SK-N-MC (cell line): ENCODE measurements around the gene PRTFDC1.

ENCODE experiments used
- DNase-seq: peaks from one replicate; pipeline ENCODE4 v3.0.0-alpha.2; 2011; ENCODE audit warnings: low read depth, low spot score
- H3K27ac ChIP-seq: fragments of 200-600 bp; sonication (generic); 2 replicates; pipeline ENCODE4 v1.5.1; 2016; ENCODE audit warnings: mixed run types
- H3K36me3 ChIP-seq: fragments of 200-600 bp; sonication (generic); 2 replicates; pipeline ENCODE4 v1.6.1; 2017; ENCODE audit warnings: antibody characterized with exemption, low read length, mixed read lengths; ENCODE audit not compliant: insufficient read depth
- H3K4me3 ChIP-seq: fragments of 200-600 bp; sonication (generic); 2 replicates; pipeline ENCODE4 v1.5.1; 2016
- H3K9ac ChIP-seq: fragments of 200-600 bp; sonication (generic); 2 replicates; pipeline ENCODE4 v1.8.0; 2017; ENCODE audit warnings: mixed run types, mixed read lengths; ENCODE audit not compliant: insufficient read length
- H3K9me3 ChIP-seq: fragments of 200-600 bp; sonication (generic); 2 replicates; pipeline ENCODE4 v1.6.1; 2017; ENCODE audit warnings: low read depth, mild to moderate bottlenecking, antibody characterized with exemption, low read length, moderate library complexity, mixed read lengths
- EZH2 ChIP-seq: fragments of 200-600 bp; sonication (generic); IDR thresholded peaks from one replicate; pipeline ENCODE4 v1.6.1; 2017; ENCODE audit warnings: antibody characterized with exemption
- FOXP2 ChIP-seq: optimal IDR thresholded peaks from 2 replicates; pipeline ENCODE3; 2011; ENCODE audit warnings: mild to moderate bottlenecking, moderate library complexity; ENCODE audit not compliant: insufficient read depth; ENCODE audit errors: extremely low read length, control extremely low read depth
- POLR2AphosphoS5 ChIP-seq: IDR thresholded peaks from 2 replicates; pipeline ENCODE4 v1.6.1; 2012; ENCODE audit warnings: mild to moderate bottlenecking, low read depth, low read length, borderline replicate concordance

Gene PRTFDC1

GRCh38 chr10:24917979-24918378 is 34.4 kb downstream of the PRTFDC1 start:
- no peak overlapping the region for H3K27ac ChIP-seq
- no peak for DNase-seq
- H3K9ac ChIP-seq: no peak overlapping the region
- TF ChIP-seq POLR2AphosphoS5 (no peak), EZH2 (no peak), FOXP2 (no peak)
- no peaks in the 10 kb centered on the region for H3K36me3 ChIP-seq
- no peaks in the 10 kb centered on the region for H3K9me3 ChIP-seq
- H3K4me3 ChIP-seq: no peak overlapping the region

GRCh38 chr10:24917493-24917892 is 34.9 kb downstream of the PRTFDC1 start:
- Histone ChIP-seq H3K9ac (no peak overlapping the region), H3K4me3 (no peak overlapping the region), H3K36me3 (no peaks in the 10 kb centered on the region), H3K9me3 (no peaks in the 10 kb centered on the region), H3K27ac (no peak overlapping the region)
- no peak for DNase-seq
- TF ChIP-seq FOXP2 (no peak), POLR2AphosphoS5 (no peak), EZH2 (no peak)

- Histone ChIP-seq H3K27ac (no peak overlapping the region), H3K9ac (no peak overlapping the region), H3K36me3 (no peaks in the 10 kb centered on the region), H3K9me3 (no peaks in the 10 kb centered on the region), H3K4me3 (no peak overlapping the region)
- no peak for DNase-seq
- no peak for TF ChIP-seq EZH2
- TF ChIP-seq FOXP2: no peak
- TF ChIP-seq POLR2AphosphoS5: no peak
Observed at GRCh38 chr10:24916365-24916764, 36.0 kb downstream of the PRTFDC1 start.

- Histone ChIP-seq H3K9ac (no peak overlapping the region), H3K9me3 (no peaks in the 10 kb centered on the region), H3K27ac (no peak overlapping the region), H3K4me3 (no peak overlapping the region), H3K36me3 (no peaks in the 10 kb centered on the region)
- no peak for TF ChIP-seq EZH2
- TF ChIP-seq POLR2AphosphoS5: no peak
- TF ChIP-seq FOXP2: no peak
- no peak for DNase-seq
Observed at GRCh38 chr10:24915304-24915703, 37.1 kb downstream of the PRTFDC1 start.

- Histone ChIP-seq H3K27ac (no peak overlapping the region), H3K4me3 (no peak overlapping the region), H3K9me3 (no peaks in the 10 kb centered on the region), H3K36me3 (no peaks in the 10 kb centered on the region), H3K9ac (no peak overlapping the region)
- no peak for DNase-seq
- no peak for TF ChIP-seq FOXP2
- no peak for TF ChIP-seq EZH2
- TF ChIP-seq POLR2AphosphoS5: no peak
Observed at GRCh38 chr10:24914148-24914547, 38.3 kb downstream of the PRTFDC1 start.

- H3K27ac ChIP-seq: no peak overlapping the region
- no peaks in the 10 kb centered on the region for H3K36me3 ChIP-seq
- no peaks in the 10 kb centered on the region for H3K9me3 ChIP-seq
- DNase-seq: no peak
- H3K9ac ChIP-seq: no peak overlapping the region
- TF ChIP-seq FOXP2 (no peak), POLR2AphosphoS5 (no peak), EZH2 (no peak)
- no peak overlapping the region for H3K4me3 ChIP-seq
Observed at GRCh38 chr10:24912215-24912614, 40.2 kb downstream of the PRTFDC1 start.

- no peak for DNase-seq
- H3K4me3 ChIP-seq: no peak overlapping the region
- no peak overlapping the region for H3K27ac ChIP-seq
- H3K9me3 ChIP-seq: no peaks in the 10 kb centered on the region
- no peaks in the 10 kb centered on the region for H3K36me3 ChIP-seq
- no peak for TF ChIP-seq FOXP2
- no peak overlapping the region for H3K9ac ChIP-seq
Observed at GRCh38 chr10:24911029-24911428, 41.4 kb downstream of the PRTFDC1 start.

- H3K9ac ChIP-seq: no peak overlapping the region
- no peaks in the 10 kb centered on the region for H3K36me3 ChIP-seq
- DNase-seq: no peak
- H3K9me3 ChIP-seq: no peaks in the 10 kb centered on the region
- H3K4me3 ChIP-seq: no peak overlapping the region
- TF ChIP-seq FOXP2 (no peak), POLR2AphosphoS5 (no peak), EZH2 (no peak)
- H3K27ac ChIP-seq: no peak overlapping the region
Observed at GRCh38 chr10:24910574-24910973, 41.8 kb downstream of the PRTFDC1 start.

- Histone ChIP-seq H3K9ac (no peak overlapping the region), H3K9me3 (no peaks in the 10 kb centered on the region), H3K36me3 (no peaks in the 10 kb centered on the region), H3K27ac (no peak overlapping the region), H3K4me3 (no peak overlapping the region)
- TF ChIP-seq EZH2: no peak
- no peak for TF ChIP-seq FOXP2
- no peak for TF ChIP-seq POLR2AphosphoS5
- DNase-seq: no peak
Observed at GRCh38 chr10:24908793-24909423, 43.5 kb downstream of the PRTFDC1 start.

- no peak overlapping the region for H3K4me3 ChIP-seq
- TF ChIP-seq FOXP2 (no peak), EZH2 (no peak), POLR2AphosphoS5 (no peak)
- H3K36me3 ChIP-seq: no peaks in the 10 kb centered on the region
- no peak overlapping the region for H3K9ac ChIP-seq
- no peaks in the 10 kb centered on the region for H3K9me3 ChIP-seq
- no peak overlapping the region for H3K27ac ChIP-seq
- DNase-seq: no peak
Observed at GRCh38 chr10:24907956-24908355, 44.5 kb downstream of the PRTFDC1 start.
